Gastrocnemius medialis (tissue), 4 donors: ENCODE results near the gene KLRK1.

Source experiments
- CTCF ChIP-seq, 5 experiments: fragments of 450-650 bp in 3 of 5; fragments of 200-600 bp in 2 of 5; sonication (generic) in 2 of 5; IDR thresholded peaks in 4 of 5; conservative IDR thresholded peaks in 1 of 5; 1 replicate in 4 of 5; 2 replicates in 1 of 5; pipeline ENCODE4 v1.5.1; 2016 to 2019; ENCODE audit warnings: antibody characterized with exemption in 5 of 5, mild to moderate bottlenecking in 3 of 5, moderate library complexity in 3 of 5
- POLR2A ChIP-seq, 2 donors: fragments of 450-650 bp; IDR thresholded peaks; one replicate each; pipeline ENCODE4 v1.6.1; 2017; ENCODE audit warnings: antibody characterized with exemption in 2 of 2, mild to moderate bottlenecking in 2 of 2, moderate library complexity in 2 of 2

GRCh38 chr12:10366875-10367274 lies 23.0 kb downstream of the KLRK1 start:
- TF ChIP-seq CTCF (IDR thresholded peaks at IDR 0.05 in 4 of 5, conservative IDR thresholded peaks at IDR 0.05 in 1 of 5) (no peak), POLR2A (IDR thresholded peaks at IDR 0.05) (no peak)
